GM19463 (cell line): ENCODE results near the gene POLDIP2.
A peak's percentile ranks its signal among the peaks of the same experiment; 100 is the strongest.

Source experiments
- ATAC-seq: cut with Tn5 transposase; IDR thresholded peaks from one replicate; pipeline ENCODE4 v1.9.1; 2021; ENCODE audit warnings: mild to moderate bottlenecking, moderate library complexity; ENCODE audit not compliant: unreplicated experiment

POLDIP2 gene

GRCh38 chr17:28390563-28390962 is 33.2 kb upstream of the POLDIP2 start:
- no peak for ATAC-seq

GRCh38 chr17:28390141-28390540 is 32.8 kb upstream of the POLDIP2 start:
- ATAC-seq, result no peak

GRCh38 chr17:28388106-28388505 is 30.8 kb upstream of the POLDIP2 start:
- no peak for ATAC-seq

- no peak for ATAC-seq
Observed at GRCh38 chr17:28386391-28386790, 29.1 kb upstream of the POLDIP2 start.

GRCh38 chr17:28385406-28385805 is 28.1 kb upstream of the POLDIP2 start:
- no peak for ATAC-seq

- peak; percentile 29 for ATAC-seq
Observed at GRCh38 chr17:28385037-28385400, 27.7 kb upstream of the POLDIP2 start.

GRCh38 chr17:28384281-28385036 is 27.1 kb upstream of the POLDIP2 start:
- ATAC-seq, result peak; percentile 79

GRCh38 chr17:28381141-28381825 is 24.0 kb upstream of the POLDIP2 start:
- ATAC-seq, result no peak

- ATAC-seq, result no peak
Observed at GRCh38 chr17:28379814-28380801, 22.8 kb upstream of the POLDIP2 start.

- ATAC-seq, result no peak
Observed at GRCh38 chr17:28372945-28373274, 15.6 kb upstream of the POLDIP2 start.

- ATAC-seq, result peak; percentile 21
Observed at GRCh38 chr17:28372203-28372944, 15.0 kb upstream of the POLDIP2 start.

GRCh38 chr17:28371245-28372202 is 14.2 kb upstream of the POLDIP2 start, which contains the start of gene SARM1:
Gene SARM1 (plus strand): TSS chr17:28371694. CDS start chr17:28372033, 339 bp downstream.
- peak; percentile 75 for ATAC-seq

GRCh38 chr17:28370744-28371103 is 13.4 kb upstream of the POLDIP2 start:
- ATAC-seq, result no peak

- no peak for ATAC-seq
Observed at GRCh38 chr17:28370035-28370743, 12.9 kb upstream of the POLDIP2 start, which contains the start of gene VTN. Gene VTN (minus strand): TSS chr17:28370307. CDS start chr17:28370203, 104 bp downstream.

GRCh38 chr17:28369684-28370034 is 12.3 kb upstream of the POLDIP2 start:
- ATAC-seq, result no peak

- ATAC-seq, result no peak
Observed at GRCh38 chr17:28368915-28369683, 11.8 kb upstream of the POLDIP2 start.

GRCh38 chr17:28368306-28368831 is 11.0 kb upstream of the POLDIP2 start:
- no peak for ATAC-seq
